GM13976 (cell line): ENCODE measurements around the gene LHX6.
A peak's percentile ranks its signal among the peaks of the same experiment; 100 is the strongest.

Source experiments
- DNase-seq: peaks from one replicate; pipeline ENCODE4 v3.0.0; 2012; ENCODE audit warnings: low spot score
- in situ Hi-C: fragments of 300-500 bp; cut with MboI; formaldehyde crosslinking; loops from one replicate; pipeline ENCODE4 v1.12.0; 2022; ENCODE audit warnings: low sequenced_read_pairs, mixed read lengths, inconsistent platforms; ENCODE audit not compliant: unreplicated experiment
- TF ChIP-seq, protein P1 (sequence below): IDR thresholded peaks from 2 replicates; pipeline ENCODE4 v1.5.1; 2012; ENCODE audit warnings: borderline replicate concordance, mild to moderate bottlenecking; ENCODE audit not compliant: insufficient read depth; ENCODE audit errors: extremely low read depth, missing control alignments, control extremely low read depth

The LHX6 gene

DNA sequence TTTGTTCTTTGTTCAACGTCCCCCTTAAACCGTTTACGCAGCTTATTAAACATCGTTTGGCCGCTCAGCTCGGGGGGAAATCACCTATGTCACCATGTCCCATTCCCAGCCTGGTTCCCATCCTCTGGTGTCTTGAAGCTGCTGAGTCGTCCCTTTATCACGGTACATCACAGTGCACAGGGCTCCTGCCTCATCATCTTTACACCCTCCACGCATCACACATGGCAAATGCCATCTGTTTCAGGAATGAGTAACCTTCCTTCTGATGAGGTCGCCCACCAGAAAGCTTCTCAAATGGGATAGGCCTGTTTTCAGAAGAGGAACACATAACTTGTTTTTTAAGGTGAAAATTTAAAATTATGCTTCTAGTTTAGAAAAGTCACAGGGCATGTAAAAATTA is 7.9 kb upstream of the LHX6 start:
- no peak for DNase-seq
- in situ Hi-C loops: no loop called here
- TF ChIP-seq, protein P1, sequence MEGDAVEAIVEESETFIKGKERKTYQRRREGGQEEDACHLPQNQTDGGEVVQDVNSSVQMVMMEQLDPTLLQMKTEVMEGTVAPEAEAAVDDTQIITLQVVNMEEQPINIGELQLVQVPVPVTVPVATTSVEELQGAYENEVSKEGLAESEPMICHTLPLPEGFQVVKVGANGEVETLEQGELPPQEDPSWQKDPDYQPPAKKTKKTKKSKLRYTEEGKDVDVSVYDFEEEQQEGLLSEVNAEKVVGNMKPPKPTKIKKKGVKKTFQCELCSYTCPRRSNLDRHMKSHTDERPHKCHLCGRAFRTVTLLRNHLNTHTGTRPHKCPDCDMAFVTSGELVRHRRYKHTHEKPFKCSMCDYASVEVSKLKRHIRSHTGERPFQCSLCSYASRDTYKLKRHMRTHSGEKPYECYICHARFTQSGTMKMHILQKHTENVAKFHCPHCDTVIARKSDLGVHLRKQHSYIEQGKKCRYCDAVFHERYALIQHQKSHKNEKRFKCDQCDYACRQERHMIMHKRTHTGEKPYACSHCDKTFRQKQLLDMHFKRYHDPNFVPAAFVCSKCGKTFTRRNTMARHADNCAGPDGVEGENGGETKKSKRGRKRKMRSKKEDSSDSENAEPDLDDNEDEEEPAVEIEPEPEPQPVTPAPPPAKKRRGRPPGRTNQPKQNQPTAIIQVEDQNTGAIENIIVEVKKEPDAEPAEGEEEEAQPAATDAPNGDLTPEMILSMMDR: no peak

DNA sequence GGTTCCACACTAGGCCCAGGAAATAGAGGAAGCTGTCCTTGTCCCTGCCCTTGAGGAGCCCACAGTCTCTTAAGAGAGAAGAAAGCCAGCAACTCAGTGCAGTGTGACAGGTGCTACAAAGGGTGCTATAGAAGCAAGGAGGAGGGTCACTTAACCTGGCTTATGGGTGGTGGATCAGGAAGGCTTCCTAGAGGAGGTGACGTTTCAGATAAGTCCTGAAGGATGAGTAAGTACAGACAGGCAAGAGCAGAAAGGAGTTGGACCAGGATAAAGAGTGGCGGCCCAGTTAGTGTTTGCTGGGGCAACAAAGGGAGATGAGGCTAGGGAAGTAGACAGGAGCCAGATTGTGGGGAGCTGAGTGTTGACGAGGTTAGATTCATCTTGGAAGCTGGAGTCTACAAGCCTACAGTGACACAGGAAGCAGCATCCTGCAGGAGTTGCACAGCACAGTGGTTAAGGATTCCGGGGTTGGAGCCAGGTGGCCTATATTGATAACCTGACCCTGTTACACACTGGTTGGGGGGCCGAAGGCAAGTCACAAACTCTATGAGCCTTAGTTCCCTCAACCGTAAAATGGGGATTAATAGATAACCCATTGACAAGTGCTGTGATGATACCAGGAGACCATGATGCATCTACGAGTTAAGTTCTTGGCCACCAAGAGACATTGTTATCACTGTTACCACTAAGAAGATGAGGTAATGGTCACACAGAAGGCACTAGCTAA is 5.4 kb upstream of the LHX6 start:
- no peak for DNase-seq
- TF ChIP-seq, protein P1: no peak
- in situ Hi-C loops: no loop called here

GRCh38 chr9:122232796-122233306 is 4.1 kb upstream of the LHX6 start:
- TF ChIP-seq, protein P1: no peak
- in situ Hi-C loops: no loop called here
- DNase-seq: no peak

DNA sequence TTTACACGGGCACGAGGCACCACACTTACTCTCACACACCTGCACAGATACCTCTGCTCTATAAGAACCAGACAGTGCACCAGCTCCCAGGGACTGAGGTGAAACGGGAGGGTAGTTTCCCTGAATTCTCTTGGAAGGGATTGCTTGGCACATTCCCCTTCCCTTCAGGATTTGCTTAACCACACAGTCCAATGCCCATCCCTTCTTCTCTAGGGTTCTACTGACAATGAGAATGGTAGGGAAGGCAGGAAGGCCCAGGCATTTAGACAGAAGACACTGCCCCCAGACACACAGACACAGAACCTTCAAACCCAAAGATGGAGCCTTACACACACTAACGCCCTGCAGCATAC is 704 bp upstream of the LHX6 start:
- DNase-seq: no peak
- in situ Hi-C loops: no loop called here
- TF ChIP-seq, protein P1: no peak

DNA sequence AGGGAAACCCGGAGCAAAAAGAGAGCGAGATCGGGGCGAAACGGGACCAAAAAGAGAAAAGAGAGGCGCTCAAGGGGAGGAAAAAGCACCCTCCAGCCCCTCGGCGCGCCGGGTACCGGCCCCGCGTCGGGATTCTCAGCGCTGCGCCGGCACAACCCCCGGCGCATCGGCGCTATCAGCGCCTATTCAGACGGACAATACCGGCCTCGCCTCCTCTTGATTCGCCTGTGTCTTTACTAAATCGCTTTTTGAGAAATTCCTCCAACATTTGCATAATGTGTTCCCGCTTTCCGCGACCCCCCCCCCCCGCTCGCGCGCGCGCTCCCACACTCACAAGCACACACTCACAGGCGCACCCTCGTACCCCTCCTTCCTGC is 578 bp downstream of the LHX6 start:
- peak; percentile 56 for DNase-seq
- in situ Hi-C loops: no loop called here

GRCh38 chr9:122227575-122227900 is 1.2 kb downstream of the LHX6 start:
- in situ Hi-C loops: no loop called here
- DNase-seq: peak; percentile 30

More for the DNA sequence above, 578 bp downstream of the LHX6 start:
- TF ChIP-seq, protein P1: no peak

More at GRCh38 chr9:122227575-122227900, 1.2 kb downstream of the LHX6 start:
- TF ChIP-seq, protein P1: no peak
